H1 (cell line): ENCODE data around the gene MYCBP2. TPM values are rescaled to one million over a fixed set of nuclear protein-coding genes. Genes with fewer than 3 reads are reported as not detected.

ENCODE experiments used
- CBX5 ChIP-seq: fragments of 300-800, 300-1000 bp; sonication (generic); IDR thresholded peaks from 2 replicates; pipeline ENCODE4 v1.7.1; 2016; ENCODE audit warnings: antibody characterized with exemption, low read length, low read depth
- CBX8 ChIP-seq: fragments of 300-800, 300-1000 bp; sonication (generic); IDR thresholded peaks from 2 replicates; pipeline ENCODE4 v1.7.1; 2016; ENCODE audit warnings: low read depth, low read length, borderline replicate concordance
- E2F6 ChIP-seq: IDR thresholded peaks from 2 replicates; pipeline ENCODE4 v1.6.1; 2012; ENCODE audit warnings: inconsistent platforms
- KDM4A ChIP-seq: IDR thresholded peaks from one replicate; pipeline ENCODE4 v1.7.1; 2012; ENCODE audit warnings: low read depth, mild to moderate bottlenecking, moderate library complexity, low read length, inconsistent platforms; ENCODE audit not compliant: severe bottlenecking
- KDM5A ChIP-seq: fragments of 200-600 bp; IDR thresholded peaks from 2 replicates; pipeline ENCODE4 v1.7.1; 2012; ENCODE audit warnings: mild to moderate bottlenecking, low read length, inconsistent platforms, mixed read lengths
- MAX ChIP-seq: IDR thresholded peaks from 2 replicates; pipeline ENCODE4 v1.6.1; 2012; ENCODE audit warnings: inconsistent platforms
- SP1 ChIP-seq: IDR thresholded peaks from 2 replicates; pipeline ENCODE4 v1.6.1; 2011; ENCODE audit warnings: low read depth, low read length
- SP4 ChIP-seq: IDR thresholded peaks from 2 replicates; pipeline ENCODE4 v1.6.1; 2012; ENCODE audit warnings: low read length, inconsistent platforms
- SUZ12 ChIP-seq: fragments of 200-600 bp; sonication (generic); IDR thresholded peaks from 2 replicates; pipeline ENCODE4 v1.6.1; 2012; ENCODE audit warnings: mild to moderate bottlenecking, inconsistent platforms, low read length, moderate library complexity, mixed read lengths
- TAF1 ChIP-seq: IDR thresholded peaks from 2 replicates; pipeline ENCODE4 v1.6.1; 2011; ENCODE audit warnings: mild to moderate bottlenecking, low read depth, low read length
- TAF7 ChIP-seq: optimal IDR thresholded peaks from 2 replicates; pipeline ENCODE3; 2011; ENCODE audit warnings: low read depth, mild to moderate bottlenecking, inconsistent platforms, low read length, moderate library complexity, borderline replicate concordance
- polyA plus RNA-seq, 7 experiments: library from polyadenylated mRNA; depleted of rRNA in 3 of 7; stranded (reverse) in 5 of 7; unstranded in 2 of 7; fragments of >200 nt in 5 of 7; fragments of 200-250 nt in 2 of 7; gene quantifications; 1 replicate in 5 of 7; 2 replicates in 1 of 7; 4 replicates in 1 of 7; pipeline versions ENCODE4 v1.2.1 to v1.2.3, GENCODE V29; 2011 to 2013; ENCODE audit warnings: missing spikeins in 2 of 7, mixed read lengths in 2 of 7
- total RNA-seq: library from RNA; stranded (reverse); fragmentation: NEBNext Ultra II Directional; extraction: Animal tissue kit (Norgen Biotek cat#: 25700); gene quantifications from 2 replicates; pipeline ENCODE4 v1.2.1, GENCODE V29; 2021

MYCBP2 gene
- total and polyA plus RNA-seq, 2 of the 8 experiments (the other 6 are each of a cell fraction or from before 2014, with no cell fraction given): 19.0 to 52.1 TPM

GRCh38 chr13:77114271-77114670, 212.6 kb downstream of the MYCBP2 start (continued):
- no peak for TF ChIP-seq CBX8
- no peak for TF ChIP-seq KDM4A
- no peak for TF ChIP-seq TAF1
- no peak for TF ChIP-seq KDM5A
- TF ChIP-seq TAF7: no peak
- TF ChIP-seq E2F6: no peak
- TF ChIP-seq SP4: no peak
- TF ChIP-seq MAX: no peak
- TF ChIP-seq CBX5: no peak
- TF ChIP-seq SP1: no peak
- TF ChIP-seq SUZ12: no peak
